Measurements from ENCODE around the gene ACOT7.

ACOT7 gene

DNA sequence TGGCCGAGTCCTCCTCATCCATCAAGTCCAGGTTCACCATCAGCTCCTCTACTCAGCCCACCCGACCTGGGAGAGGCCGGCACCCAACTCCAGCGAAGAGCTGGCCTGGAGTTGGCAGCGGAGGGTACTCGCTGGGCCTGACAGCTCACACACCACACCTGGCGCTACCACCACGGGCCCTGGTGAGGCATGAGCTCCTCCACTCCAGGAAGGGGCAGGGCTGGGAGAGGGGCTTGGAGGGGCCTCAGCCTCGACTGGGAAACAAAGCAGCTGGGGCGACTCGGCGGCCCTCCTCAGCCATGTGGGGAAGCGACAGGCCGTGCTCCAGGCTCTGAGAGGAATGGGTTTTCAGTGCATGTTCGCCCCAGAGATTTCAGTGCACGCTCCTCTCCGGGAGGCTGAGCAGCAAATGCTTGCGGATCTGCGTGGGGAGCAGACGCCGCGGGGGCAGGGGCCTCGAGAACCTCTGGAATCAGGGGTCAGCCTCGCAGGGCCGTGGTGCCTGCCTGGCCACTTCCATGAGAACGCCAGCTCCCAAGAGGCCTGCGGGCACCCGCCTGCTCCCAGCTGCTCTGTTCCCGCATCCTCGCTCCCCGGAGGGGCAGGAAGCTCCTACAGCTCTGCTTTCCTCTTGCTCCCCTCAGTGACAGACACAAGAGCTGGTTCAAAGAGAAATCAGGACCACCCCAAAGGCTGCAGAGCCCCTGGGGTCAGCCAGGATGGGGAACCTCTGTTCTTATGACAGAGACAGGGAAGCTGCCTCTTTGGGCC lies 113.8 kb downstream of the ACOT7 start:
- Histone ChIP-seq H3K9ac (no peak overlapping the region), H3K4me1 (ENCODE audit: low read depth, poor library complexity, severe bottlenecking) (no peaks in the 10 kb centered on the region), H3K36me3 (ENCODE audit: insufficient read depth) (no peaks in the 10 kb centered on the region), H3K4me2 (no peak overlapping the region), H3K79me2 (ENCODE audit: insufficient read depth, low read depth) (no peaks in the 10 kb centered on the region), H4K20me1 (ENCODE audit: insufficient read depth) (no peaks in the 10 kb centered on the region), H3K4me3 (IDR thresholded peaks at IDR 0.05; ENCODE audit: insufficient read depth, low read depth, low read length) (no peak overlapping the region), H3K27me3 (ENCODE audit: insufficient read depth, low read depth) (no peaks in the 10 kb centered on the region), H3K27ac (no peak overlapping the region), H2AFZ (ENCODE audit: low read depth) (no peak overlapping the region)
- TF ChIP-seq, protein P1, sequence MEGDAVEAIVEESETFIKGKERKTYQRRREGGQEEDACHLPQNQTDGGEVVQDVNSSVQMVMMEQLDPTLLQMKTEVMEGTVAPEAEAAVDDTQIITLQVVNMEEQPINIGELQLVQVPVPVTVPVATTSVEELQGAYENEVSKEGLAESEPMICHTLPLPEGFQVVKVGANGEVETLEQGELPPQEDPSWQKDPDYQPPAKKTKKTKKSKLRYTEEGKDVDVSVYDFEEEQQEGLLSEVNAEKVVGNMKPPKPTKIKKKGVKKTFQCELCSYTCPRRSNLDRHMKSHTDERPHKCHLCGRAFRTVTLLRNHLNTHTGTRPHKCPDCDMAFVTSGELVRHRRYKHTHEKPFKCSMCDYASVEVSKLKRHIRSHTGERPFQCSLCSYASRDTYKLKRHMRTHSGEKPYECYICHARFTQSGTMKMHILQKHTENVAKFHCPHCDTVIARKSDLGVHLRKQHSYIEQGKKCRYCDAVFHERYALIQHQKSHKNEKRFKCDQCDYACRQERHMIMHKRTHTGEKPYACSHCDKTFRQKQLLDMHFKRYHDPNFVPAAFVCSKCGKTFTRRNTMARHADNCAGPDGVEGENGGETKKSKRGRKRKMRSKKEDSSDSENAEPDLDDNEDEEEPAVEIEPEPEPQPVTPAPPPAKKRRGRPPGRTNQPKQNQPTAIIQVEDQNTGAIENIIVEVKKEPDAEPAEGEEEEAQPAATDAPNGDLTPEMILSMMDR (conservative IDR thresholded peaks at IDR 0.05; ENCODE audit: low read depth, low read length): no peak

DNA sequence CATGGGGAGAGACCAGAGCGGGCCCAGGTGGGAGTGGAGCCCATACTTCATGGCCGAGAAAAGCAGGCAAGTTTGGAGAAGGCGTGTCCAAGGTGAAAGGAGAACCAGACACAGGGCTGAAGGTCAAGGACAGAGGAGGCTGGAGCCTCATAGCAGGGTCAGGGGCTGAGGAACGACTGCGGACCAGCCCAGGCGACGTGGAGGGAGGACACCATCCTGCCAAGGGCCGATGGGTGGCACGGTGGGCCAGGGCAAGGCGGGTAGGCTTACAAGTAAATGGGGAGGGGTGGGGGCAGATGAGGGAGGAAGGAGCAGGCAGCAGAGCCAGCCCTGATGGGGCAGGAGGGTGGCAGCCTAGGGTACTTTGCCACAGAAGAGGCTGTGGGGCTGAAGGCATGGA lies 114.5 kb downstream of the ACOT7 start:
- H3K36me3 ChIP-seq (ENCODE audit: insufficient read depth): no peaks in the 10 kb centered on the region
- H3K27ac ChIP-seq: no peak overlapping the region
- H3K4me1 ChIP-seq (ENCODE audit: low read depth, poor library complexity, severe bottlenecking): no peaks in the 10 kb centered on the region
- H4K20me1 ChIP-seq (ENCODE audit: insufficient read depth): no peaks in the 10 kb centered on the region
- H3K4me3 ChIP-seq (IDR thresholded peaks at IDR 0.05; ENCODE audit: insufficient read depth, low read depth, low read length): no peak overlapping the region
- no peaks in the 10 kb centered on the region for H3K79me2 ChIP-seq (ENCODE audit: insufficient read depth, low read depth)
- H3K4me2 ChIP-seq: no peak overlapping the region
- no peak overlapping the region for H3K9ac ChIP-seq
- H3K27me3 ChIP-seq (ENCODE audit: insufficient read depth, low read depth): no peaks in the 10 kb centered on the region
- TF ChIP-seq, protein P1 (conservative IDR thresholded peaks at IDR 0.05; ENCODE audit: low read depth, low read length): no peak
- no peak overlapping the region for H2AFZ ChIP-seq (ENCODE audit: low read depth)

DNA sequence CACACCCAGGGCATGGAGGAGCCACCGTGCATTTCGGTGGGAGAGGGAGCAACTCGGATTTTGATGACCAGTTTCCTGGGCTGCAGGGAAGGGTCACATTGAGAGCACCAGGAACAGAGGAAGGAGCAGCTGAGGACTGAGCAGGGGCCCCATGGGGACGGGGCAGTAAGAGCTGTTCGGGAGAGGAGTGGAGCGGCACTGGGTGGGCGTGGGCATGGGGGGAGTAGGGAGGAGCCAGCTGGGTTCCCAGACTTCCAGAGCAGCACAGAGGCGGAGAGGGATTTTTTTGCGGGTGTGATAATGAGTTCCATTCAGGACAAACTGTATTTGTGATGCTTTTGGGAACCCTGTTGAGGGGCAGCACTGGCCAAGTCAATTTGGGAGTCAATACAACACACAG lies 115.3 kb downstream of the ACOT7 start:
- no peaks in the 10 kb centered on the region for H4K20me1 ChIP-seq (ENCODE audit: insufficient read depth)
- no peaks in the 10 kb centered on the region for H3K79me2 ChIP-seq (ENCODE audit: insufficient read depth, low read depth)
- H3K4me3 ChIP-seq (IDR thresholded peaks at IDR 0.05; ENCODE audit: insufficient read depth, low read depth, low read length): no peak overlapping the region
- no peak overlapping the region for H3K4me2 ChIP-seq
- no peak overlapping the region for H2AFZ ChIP-seq (ENCODE audit: low read depth)
- no peaks in the 10 kb centered on the region for H3K27me3 ChIP-seq (ENCODE audit: insufficient read depth, low read depth)
- no peaks in the 10 kb centered on the region for H3K4me1 ChIP-seq (ENCODE audit: low read depth, poor library complexity, severe bottlenecking)
- TF ChIP-seq, protein P1 (conservative IDR thresholded peaks at IDR 0.05; ENCODE audit: low read depth, low read length): no peak
- no peak overlapping the region for H3K9ac ChIP-seq
- H3K36me3 ChIP-seq (ENCODE audit: insufficient read depth): no peaks in the 10 kb centered on the region
- no peak overlapping the region for H3K27ac ChIP-seq

DNA sequence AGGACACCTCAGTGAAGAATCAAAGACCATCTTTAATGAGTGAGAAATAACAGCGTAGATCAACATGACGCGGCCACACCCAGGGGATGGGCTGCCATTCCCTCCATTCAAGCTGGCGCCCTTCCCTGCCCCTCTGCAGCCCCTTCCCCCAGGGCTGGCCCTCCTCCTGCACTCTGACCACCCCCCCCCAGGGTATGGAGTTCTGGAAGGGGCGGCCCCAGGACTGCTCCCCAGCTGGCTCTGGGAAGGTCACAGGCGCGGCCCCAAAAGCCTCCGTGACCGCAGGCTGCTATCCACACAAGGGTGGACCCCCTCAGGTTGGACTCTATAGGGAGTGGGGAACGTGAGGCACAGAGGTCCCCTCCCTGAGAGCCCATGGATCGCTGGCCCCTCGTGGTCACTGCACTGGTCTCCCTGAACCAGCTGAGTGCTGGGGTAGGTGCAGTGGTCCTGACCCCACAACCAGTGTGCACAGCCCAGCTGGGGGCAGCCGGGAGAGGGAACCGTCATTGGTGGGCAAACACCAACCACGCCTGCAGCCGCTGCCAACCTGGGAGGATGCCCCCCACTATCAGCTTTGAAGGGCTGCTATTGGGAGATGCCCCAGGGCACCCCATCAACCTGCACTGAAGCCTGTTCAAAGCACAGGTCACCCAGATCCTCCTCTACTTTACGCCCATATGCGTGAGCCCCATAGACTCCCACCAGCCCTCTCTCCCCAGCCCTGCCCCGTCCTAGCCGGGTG lies 116.6 kb downstream of the ACOT7 start:
- no peak overlapping the region for H2AFZ ChIP-seq (ENCODE audit: low read depth)
- H3K27me3 ChIP-seq (ENCODE audit: insufficient read depth, low read depth): no peaks in the 10 kb centered on the region
- no peak overlapping the region for H3K4me3 ChIP-seq (IDR thresholded peaks at IDR 0.05; ENCODE audit: insufficient read depth, low read depth, low read length)
- no peak overlapping the region for H3K9ac ChIP-seq
- TF ChIP-seq, protein P1 (conservative IDR thresholded peaks at IDR 0.05; ENCODE audit: low read depth, low read length): no peak
- H3K27ac ChIP-seq: no peak overlapping the region
- H3K4me2 ChIP-seq: no peak overlapping the region
- no peaks in the 10 kb centered on the region for H4K20me1 ChIP-seq (ENCODE audit: insufficient read depth)
- no peaks in the 10 kb centered on the region for H3K4me1 ChIP-seq (ENCODE audit: low read depth, poor library complexity, severe bottlenecking)
- no peaks in the 10 kb centered on the region for H3K79me2 ChIP-seq (ENCODE audit: insufficient read depth, low read depth)
- H3K36me3 ChIP-seq (ENCODE audit: insufficient read depth): no peaks in the 10 kb centered on the region
